Measurements from ENCODE around the gene SLC16A4. TPM values are rescaled to one million over a fixed set of nuclear protein-coding genes. Genes with fewer than 3 reads are reported as not detected.

SLC16A4 gene
- total RNA-seq, 2 donors from 2014 or later: 4.7 to 8.9 TPM

- H3K4me3 ChIP-seq: peak overlapping the region; percentile 24 to 30
- H3K27me3 ChIP-seq: no peaks in the 10 kb centered on the region
- H3K36me3 ChIP-seq: no peaks in the 10 kb centered on the region
- DNase-seq (ENCODE audit: low spot score): peak; percentile 75
- no peaks in the 10 kb centered on the region for H3K9me3 ChIP-seq
- TF ChIP-seq CTCF (IDR thresholded peaks at IDR 0.05): no peak
- no peaks in the 10 kb centered on the region for H3K4me1 ChIP-seq
- peak overlapping the region; percentile 9 to 29 for H3K27ac ChIP-seq
These were observed 730 bp downstream of the SLC16A4 start for GRCh38 chr1:110390096-110390495.

- Histone ChIP-seq H3K27ac (no peak overlapping the region), H3K4me3 (no peak overlapping the region), H3K4me1 (peaks cover 0 to 10% of the 10 kb centered on the region in 2 donors), H3K27me3 (no peaks in the 10 kb centered on the region), H3K9me3 (no peaks in the 10 kb centered on the region), H3K36me3 (no peaks in the 10 kb centered on the region)
- no peak for TF ChIP-seq CTCF (IDR thresholded peaks at IDR 0.05)
- DNase-seq (ENCODE audit: low spot score): no peak
These were observed 3.6 kb downstream of the SLC16A4 start for GRCh38 chr1:110387048-110387754.

GRCh38 chr1:110385369-110385768 is 5.5 kb downstream of the SLC16A4 start:
- Histone ChIP-seq H3K9me3 (no peaks in the 10 kb centered on the region), H3K27ac (no peak overlapping the region), H3K27me3 (no peaks in the 10 kb centered on the region), H3K4me3 (no peak overlapping the region), H3K4me1 (peaks cover 0 to 10% of the 10 kb centered on the region in 2 donors), H3K36me3 (no peaks in the 10 kb centered on the region)
- no peak for TF ChIP-seq CTCF (IDR thresholded peaks at IDR 0.05)
- no peak for DNase-seq (ENCODE audit: low spot score)

- H3K4me1 ChIP-seq: peaks cover 0 to 10% of the 10 kb centered on the region in 2 donors
- H3K36me3 ChIP-seq: no peaks in the 10 kb centered on the region
- H3K27ac ChIP-seq: no peak overlapping the region
- H3K27me3 ChIP-seq: no peaks in the 10 kb centered on the region
- TF ChIP-seq CTCF (IDR thresholded peaks at IDR 0.05): no peak
- no peak for DNase-seq (ENCODE audit: low spot score)
- H3K9me3 ChIP-seq: no peaks in the 10 kb centered on the region
- no peak overlapping the region for H3K4me3 ChIP-seq
These were observed 6.1 kb downstream of the SLC16A4 start for GRCh38 chr1:110384581-110385321.

- no peak for DNase-seq (ENCODE audit: low spot score)
- Histone ChIP-seq H3K36me3 (peaks cover 13% of the 10 kb centered on the region), H3K27ac (peak overlapping the region in 1 of 2 donors; percentile 3)
These were observed 7.4 kb downstream of the SLC16A4 start for GRCh38 chr1:110383251-110383990.

More at GRCh38 chr1:110383251-110383990, 7.4 kb downstream of the SLC16A4 start:
- Histone ChIP-seq H3K4me1 (peaks cover 0 to 10% of the 10 kb centered on the region in 2 donors), H3K9me3 (no peaks in the 10 kb centered on the region), H3K27me3 (no peaks in the 10 kb centered on the region), H3K4me3 (no peak overlapping the region)
- no peak for TF ChIP-seq CTCF (IDR thresholded peaks at IDR 0.05)
